T-helper 17 cell (primary cell): ENCODE results near the gene HOMER3. TPM values are rescaled to one million over a fixed set of nuclear protein-coding genes. Genes with fewer than 3 reads are reported as not detected.
A peak's percentile ranks its signal among the peaks of the same experiment; 100 is the strongest.
"Not testable (repeated sequence)": the region's sequence is repeated elsewhere in the genome, so short reads cannot be mapped to it uniquely, and the experiment has no call there.

Source experiments
- ATAC-seq: fragments of 150-1000 bp; cut with Tn5 transposase; 2 replicates; pipeline ENCODE4 v1.10.0; 2021; ENCODE audit warnings: mild to moderate bottlenecking, moderate library complexity
- DNase-seq, 3 donors: peaks; one replicate each; pipeline versions ENCODE4 v3.0.0 to v3.0.0-alpha.2; 2020 to 2021
- H3K9me3 ChIP-seq: one replicate; pipeline ENCODE4 v1.7.0; 2013; ENCODE audit warnings: low read length, mild to moderate bottlenecking; ENCODE audit not compliant: control insufficient read depth, poor library complexity, severe bottlenecking
- H3K27ac Mint-ChIP-seq: one replicate; pipeline ENCODE4 v1.8.0; 2022; ENCODE audit warnings: mild to moderate bottlenecking, moderate library complexity, mixed read lengths
- H3K27me3 Mint-ChIP-seq: one replicate; pipeline ENCODE4 v1.8.0; 2022; ENCODE audit warnings: mixed read lengths
- H3K36me3 Mint-ChIP-seq: one replicate; pipeline ENCODE4 v1.8.0; 2022; ENCODE audit warnings: low read depth, mixed read lengths
- H3K4me1 Mint-ChIP-seq: one replicate; pipeline ENCODE4 v1.8.0; 2022; ENCODE audit warnings: mild to moderate bottlenecking, mixed read lengths
- H3K4me3 Mint-ChIP-seq: one replicate; pipeline ENCODE4 v1.8.0; 2022; ENCODE audit warnings: mild to moderate bottlenecking, moderate library complexity, mixed read lengths
- total RNA-seq, 4 donors: library from RNA in 2 of 4; stranded (reverse) in 2 of 4; gene quantifications; one replicate each; pipeline ENCODE4 v1.2.3 and lab custom pipeline; 2022 to 2026

Gene HOMER3
- total RNA-seq, 2 donors from 2014 or later = 3.3 to 4.7 TPM

DNA sequence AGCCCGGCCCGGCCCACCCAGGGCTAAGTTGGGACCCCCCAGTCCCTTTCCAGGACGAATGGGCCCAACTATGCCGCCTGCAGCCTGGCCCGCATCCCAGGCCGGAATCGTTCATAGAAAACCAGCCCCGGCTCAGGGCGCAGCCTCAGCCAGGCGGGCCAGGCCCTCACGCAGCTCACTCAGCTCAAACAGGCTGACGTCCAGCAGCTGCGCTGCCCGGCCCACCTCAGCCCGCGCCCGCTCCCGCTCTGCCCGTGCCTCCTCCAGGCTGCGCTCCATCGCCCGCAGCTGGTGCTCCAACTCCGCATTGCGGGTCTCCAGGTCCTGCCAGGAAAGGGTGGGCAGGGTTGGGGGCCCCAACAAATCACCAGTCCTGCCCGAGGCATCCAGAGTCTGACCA, 11.7 kb downstream of the HOMER3 start:
- H3K9me3 ChIP-seq = no peaks in the 10 kb centered on the region
- H3K27me3 Mint-ChIP-seq = peaks cover 8% of the 10 kb centered on the region
- no peak overlapping the region for H3K27ac Mint-ChIP-seq
- peaks cover 4% of the 10 kb centered on the region for H3K4me1 Mint-ChIP-seq
- ATAC-seq = no peak
- H3K4me3 Mint-ChIP-seq = no peak overlapping the region
- H3K36me3 Mint-ChIP-seq = no peaks in the 10 kb centered on the region
- DNase-seq = no peak

DNA sequence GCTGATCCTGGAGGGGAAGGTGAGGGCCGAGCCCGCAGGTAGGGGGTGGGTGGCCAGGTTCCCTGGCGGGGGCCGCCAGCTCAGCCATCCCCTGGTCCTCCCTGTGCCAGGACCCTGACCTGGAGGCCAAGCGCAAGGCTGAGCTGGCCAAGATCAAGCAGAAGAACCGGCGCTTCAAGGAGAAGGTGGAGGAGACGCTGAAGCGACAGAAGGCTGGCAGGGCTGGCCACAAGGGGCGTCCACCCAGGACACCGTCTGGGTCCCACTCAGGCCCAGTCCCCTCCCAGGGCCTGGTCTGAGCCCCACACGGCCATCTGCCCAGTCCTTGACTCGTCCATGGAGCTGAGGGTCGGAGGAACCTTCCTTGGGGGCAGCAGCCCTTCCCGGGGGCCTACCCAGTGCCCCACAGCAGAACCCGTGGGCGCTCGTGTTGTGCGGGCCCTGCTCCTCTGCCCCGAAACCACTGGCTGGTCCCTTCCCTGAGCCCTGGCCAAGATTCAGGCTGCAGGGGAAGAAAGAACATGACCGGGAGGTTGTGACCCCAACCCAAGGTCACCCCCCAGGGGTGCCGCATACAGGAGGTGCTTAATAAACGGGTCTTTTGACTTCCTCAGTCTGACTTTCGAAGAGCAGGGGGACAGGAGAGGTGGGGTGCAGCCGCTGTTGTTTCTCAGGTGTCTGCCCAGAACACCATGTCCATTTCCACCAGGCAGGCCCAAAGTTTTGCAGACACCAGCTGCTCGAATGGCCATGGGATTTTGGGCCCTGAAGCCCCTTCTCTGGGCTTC, 12.8 kb downstream of the HOMER3 start:
- Mint-ChIP-seq H3K27me3 (no peaks in the 10 kb centered on the region), H3K27ac (peak overlapping the region; percentile 47), H3K36me3 (no peaks in the 10 kb centered on the region), H3K4me1 (peaks cover 4% of the 10 kb centered on the region), H3K4me3 (peak overlapping the region; percentile 28)
- ATAC-seq = no peak
- H3K9me3 ChIP-seq = no peaks in the 10 kb centered on the region
- DNase-seq = no peak

DNA sequence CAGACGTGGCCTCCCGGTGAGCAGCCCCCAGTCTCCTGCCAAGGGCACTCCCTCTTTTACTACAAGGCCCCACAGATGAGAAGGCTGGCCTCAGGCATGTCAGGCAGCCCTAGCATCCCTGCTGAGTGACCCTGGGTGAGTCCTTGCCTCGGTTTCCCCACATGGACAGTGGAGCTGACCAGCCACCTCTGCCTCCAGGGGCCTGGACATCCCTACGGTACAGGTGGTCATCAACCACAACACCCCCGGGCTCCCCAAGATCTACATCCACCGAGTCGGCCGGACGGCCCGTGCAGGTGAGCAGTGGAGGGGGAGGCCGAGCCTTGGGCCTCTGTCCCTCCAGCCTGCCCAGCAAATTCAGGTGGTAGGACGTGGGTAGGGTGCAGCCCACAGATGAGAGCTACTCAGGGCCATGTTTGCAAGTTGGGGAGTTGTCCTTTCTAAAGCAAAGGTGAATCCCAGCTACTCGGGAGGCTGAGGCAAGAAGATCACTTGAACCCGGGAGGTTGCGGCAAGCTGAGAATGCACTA, 16.3 kb downstream of the HOMER3 start:
- no peaks in the 10 kb centered on the region for H3K9me3 ChIP-seq
- DNase-seq (no peak), ATAC-seq (no peak)
- no peaks in the 10 kb centered on the region for H3K27me3 Mint-ChIP-seq
- peaks cover 9% of the 10 kb centered on the region for H3K4me1 Mint-ChIP-seq
- H3K4me3 Mint-ChIP-seq = no peak overlapping the region
- H3K27ac Mint-ChIP-seq = no peak overlapping the region
- H3K36me3 Mint-ChIP-seq = no peaks in the 10 kb centered on the region

DNA sequence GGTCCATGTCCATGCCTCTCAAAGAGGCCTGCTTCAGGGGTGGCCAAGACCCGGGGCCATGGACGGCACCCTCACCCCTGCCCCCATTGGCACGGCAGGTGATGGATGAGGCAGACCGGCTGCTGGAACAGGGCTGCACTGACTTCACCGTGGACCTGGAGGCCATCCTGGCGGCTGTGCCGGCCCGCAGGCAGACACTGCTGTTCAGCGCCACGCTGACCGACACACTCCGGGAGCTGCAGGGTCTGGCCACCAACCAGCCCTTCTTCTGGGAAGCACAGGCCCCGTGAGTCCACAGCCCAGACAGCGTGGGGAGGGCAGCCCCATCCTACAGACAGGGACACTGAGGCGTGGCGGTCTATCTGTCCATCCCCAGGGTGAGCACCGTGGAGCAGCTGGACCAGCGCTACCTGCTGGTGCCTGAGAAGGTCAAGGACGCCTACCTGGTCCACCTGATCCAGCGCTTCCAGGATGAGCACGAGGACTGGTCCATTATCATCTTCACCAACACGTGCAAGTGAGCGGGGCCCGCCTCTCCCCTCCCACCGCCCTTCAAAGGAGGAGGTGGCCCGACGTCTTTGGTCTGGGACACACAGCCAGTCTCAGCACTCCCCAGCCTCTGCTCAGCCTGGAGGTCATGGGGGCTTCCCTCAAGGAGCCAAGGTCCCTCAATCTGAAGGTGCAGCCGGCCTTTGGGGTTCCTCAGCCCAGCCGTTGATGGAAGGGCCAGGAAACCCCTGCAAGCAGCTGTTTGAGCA, 18.6 kb downstream of the HOMER3 start:
- Mint-ChIP-seq H3K27me3 (no peaks in the 10 kb centered on the region), H3K36me3 (no peaks in the 10 kb centered on the region), H3K4me1 (peaks cover 23% of the 10 kb centered on the region), H3K27ac (no peak overlapping the region), H3K4me3 (peak overlapping the region; percentile 25)
- ATAC-seq (no peak), DNase-seq (no peak)
- no peaks in the 10 kb centered on the region for H3K9me3 ChIP-seq

DNA sequence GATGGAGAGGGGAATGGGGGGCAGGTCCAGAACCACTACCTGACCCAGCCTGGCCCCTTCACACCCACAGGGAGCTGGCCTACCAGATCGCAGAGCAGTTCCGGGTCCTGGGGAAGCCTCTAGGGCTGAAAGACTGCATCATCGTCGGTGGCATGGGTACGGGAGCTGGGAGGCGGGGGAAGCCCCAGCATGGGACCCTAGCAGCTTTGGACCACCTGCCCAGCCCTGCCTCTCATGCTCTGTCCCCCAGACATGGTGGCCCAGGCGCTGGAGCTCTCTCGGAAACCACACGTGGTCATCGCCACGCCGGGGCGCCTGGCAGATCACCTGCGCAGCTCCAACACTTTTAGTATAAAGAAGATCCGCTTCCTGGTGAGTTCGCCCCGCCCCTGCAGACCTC, 19.4 kb downstream of the HOMER3 start:
- H3K4me3 Mint-ChIP-seq = peak overlapping the region; percentile 65
- no peaks in the 10 kb centered on the region for H3K36me3 Mint-ChIP-seq
- ATAC-seq (no peak), DNase-seq (no peak)
- peak overlapping the region; percentile 95 for H3K27ac Mint-ChIP-seq
- H3K27me3 Mint-ChIP-seq = no peaks in the 10 kb centered on the region
- H3K9me3 ChIP-seq = no peaks in the 10 kb centered on the region
- H3K4me1 Mint-ChIP-seq = peaks cover 27% of the 10 kb centered on the region

DNA sequence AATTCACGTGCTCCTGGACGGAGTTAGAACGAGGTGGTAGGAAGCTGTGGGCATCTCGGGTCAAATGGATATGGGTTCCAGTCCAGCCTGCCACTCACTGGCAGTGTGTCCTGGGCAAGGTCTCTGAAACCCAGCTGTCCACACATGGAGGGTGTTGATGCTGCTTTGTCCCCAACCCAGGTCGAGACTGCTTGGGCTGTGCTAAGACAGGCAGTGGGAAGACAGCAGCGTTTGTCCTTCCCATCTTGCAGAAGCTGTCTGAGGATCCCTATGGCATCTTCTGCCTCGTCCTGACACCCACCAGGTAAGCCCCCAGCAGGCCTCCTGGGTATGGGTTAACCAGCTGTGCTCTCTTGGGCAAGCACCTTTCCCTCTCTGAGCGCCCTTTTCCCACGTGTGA, 20.6 kb downstream of the HOMER3 start:
- Mint-ChIP-seq H3K27me3 (no peaks in the 10 kb centered on the region), H3K4me1 (peaks cover 30% of the 10 kb centered on the region), H3K4me3 (peak overlapping the region; percentile 96), H3K36me3 (no peaks in the 10 kb centered on the region), H3K27ac (peak overlapping the region; percentile 95)
- ATAC-seq = no peak
- DNase-seq = no peak
- no peaks in the 10 kb centered on the region for H3K9me3 ChIP-seq

DNA sequence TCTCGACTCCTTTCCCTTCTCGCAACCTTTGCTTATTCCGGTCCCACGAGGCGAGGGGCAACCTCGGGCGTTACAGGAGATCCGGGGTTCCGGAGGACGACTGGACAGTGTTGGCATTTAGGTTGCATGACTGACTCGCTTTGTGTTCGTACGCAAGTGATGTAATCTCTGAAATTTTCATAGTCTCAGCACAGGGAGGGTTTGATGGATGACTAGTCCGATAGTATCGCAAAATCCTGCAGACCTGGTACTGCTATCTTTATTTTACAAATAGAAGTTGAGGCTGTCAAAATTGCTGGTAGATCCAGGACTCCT, 21.2 kb downstream of the HOMER3 start:
- DNase-seq (no peak), ATAC-seq (no peak)
- Mint-ChIP-seq H3K36me3 (no peaks in the 10 kb centered on the region), H3K4me3 (peak overlapping the region; percentile 96), H3K4me1 (peaks cover 33% of the 10 kb centered on the region), H3K27me3 (no peaks in the 10 kb centered on the region), H3K27ac (peak overlapping the region; percentile 95)
- H3K9me3 ChIP-seq = no peaks in the 10 kb centered on the region

DNA sequence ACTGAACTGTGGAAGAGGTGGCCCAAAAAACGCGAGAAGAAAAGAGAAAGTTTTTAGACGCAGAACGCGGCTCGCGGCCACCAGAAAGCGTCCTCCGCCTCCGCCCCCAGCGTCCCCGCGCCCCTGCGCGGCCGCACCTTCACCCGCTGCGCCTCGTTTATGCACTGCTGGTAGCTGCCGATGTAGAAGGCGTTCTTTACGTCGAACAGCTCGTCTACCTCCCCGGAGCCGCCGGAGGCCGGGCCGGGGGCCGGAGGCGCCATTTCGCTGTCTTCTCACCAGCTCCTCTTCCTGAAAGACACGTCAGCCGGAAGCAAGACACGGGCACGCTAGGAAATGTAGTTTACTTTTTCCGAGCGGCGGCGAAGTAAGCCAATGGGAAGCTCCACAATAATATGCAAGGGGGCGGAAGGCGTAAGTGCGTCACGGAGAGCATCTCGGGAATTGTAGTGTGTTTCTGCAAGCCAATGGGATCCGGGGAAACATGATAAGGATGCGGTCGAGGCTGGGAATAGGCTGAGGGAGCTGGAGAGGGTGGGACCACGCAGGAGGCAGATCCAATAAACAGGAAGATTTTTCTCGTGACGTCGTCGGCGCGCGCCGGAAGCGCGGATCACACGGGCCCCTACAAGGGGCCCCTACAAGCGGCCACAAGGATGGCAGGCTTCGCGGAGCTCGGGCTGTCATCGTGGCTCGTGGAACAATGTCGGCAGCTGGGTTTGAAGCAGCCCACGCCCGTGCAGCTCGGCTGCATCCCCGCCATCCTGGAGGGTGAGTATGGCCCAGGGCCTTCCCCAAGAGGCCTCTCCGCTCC, 21.7 kb downstream of the HOMER3 start, which contains the start of the genes COPE and DDX49:
TSS of gene COPE (minus strand) at position 302 of the 814 bp plus-strand sequence. CDS start at position 263, 39 bp downstream.
TSS of gene DDX49 (plus strand) at position 630 of the 814 bp plus-strand sequence. CDS start at position 657, 27 bp downstream.
- Mint-ChIP-seq H3K27ac (peak within 1 kb of the TSS; percentile 95), H3K4me1 (peaks cover 33% of the 10 kb centered on the region), H3K27me3 (no peaks in the 10 kb centered on the region), H3K36me3 (no peaks in the 10 kb centered on the region), H3K4me3 (peak within 1 kb of the TSS; percentile 96)
- DNase-seq (peak; percentile 84 to 94 (median 91)), ATAC-seq (peak; percentile 94)
- no peaks in the 10 kb centered on the region for H3K9me3 ChIP-seq

DNA sequence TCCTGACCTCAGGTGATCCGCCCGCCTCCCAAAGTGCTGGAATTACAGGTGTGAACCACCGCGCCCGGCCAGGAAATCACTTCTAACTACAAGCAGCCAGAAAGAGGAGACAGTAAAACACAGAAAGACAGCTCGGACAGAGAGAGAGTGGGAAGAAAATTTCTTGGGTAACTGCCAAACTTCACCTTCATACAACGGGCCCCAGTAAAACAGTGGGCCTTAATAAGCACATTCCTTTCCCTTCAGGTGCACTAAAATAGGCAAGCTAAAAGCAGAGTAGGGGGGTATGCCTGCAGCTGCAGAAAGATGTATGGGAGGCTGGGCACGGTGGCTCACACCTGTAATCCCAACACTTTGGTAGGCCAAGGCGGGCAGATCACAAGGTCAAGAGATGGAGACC, 23.4 kb downstream of the HOMER3 start:
- Mint-ChIP-seq H3K4me3 (peak overlapping the region; percentile 96), H3K4me1 (peaks cover 39% of the 10 kb centered on the region), H3K27ac (peak overlapping the region; percentile 95)
- H3K36me3 Mint-ChIP-seq, H3K27me3 Mint-ChIP-seq, ATAC-seq, H3K9me3 ChIP-seq, DNase-seq: not testable (repeated sequence)

DNA sequence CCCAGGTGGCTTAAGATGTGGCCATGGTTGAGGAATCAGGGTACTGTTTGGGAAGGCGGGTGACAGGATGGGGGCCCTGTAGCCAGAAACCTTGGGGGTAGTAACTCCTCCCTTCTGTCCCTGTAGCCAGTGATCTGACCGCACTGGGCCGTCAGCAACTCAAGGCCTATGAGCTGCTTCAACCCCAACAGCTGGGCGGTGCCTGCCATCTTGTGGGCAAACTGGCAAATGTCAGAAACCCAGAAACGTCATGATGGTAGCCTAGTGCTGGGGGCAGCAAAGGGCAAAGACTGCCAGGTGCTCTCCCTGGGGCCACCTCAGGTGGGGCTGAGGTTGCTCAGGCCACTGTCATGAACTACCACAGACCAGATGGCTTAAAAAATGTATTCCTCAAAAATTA, 25.4 kb downstream of the HOMER3 start:
- peaks cover 5% of the 10 kb centered on the region for H3K36me3 Mint-ChIP-seq
- no peaks in the 10 kb centered on the region for H3K9me3 ChIP-seq
- ATAC-seq (no peak), DNase-seq (no peak)
- no peaks in the 10 kb centered on the region for H3K27me3 Mint-ChIP-seq
- no peak overlapping the region for H3K4me3 Mint-ChIP-seq
- H3K27ac Mint-ChIP-seq = no peak overlapping the region
- peaks cover 35% of the 10 kb centered on the region for H3K4me1 Mint-ChIP-seq

DNA sequence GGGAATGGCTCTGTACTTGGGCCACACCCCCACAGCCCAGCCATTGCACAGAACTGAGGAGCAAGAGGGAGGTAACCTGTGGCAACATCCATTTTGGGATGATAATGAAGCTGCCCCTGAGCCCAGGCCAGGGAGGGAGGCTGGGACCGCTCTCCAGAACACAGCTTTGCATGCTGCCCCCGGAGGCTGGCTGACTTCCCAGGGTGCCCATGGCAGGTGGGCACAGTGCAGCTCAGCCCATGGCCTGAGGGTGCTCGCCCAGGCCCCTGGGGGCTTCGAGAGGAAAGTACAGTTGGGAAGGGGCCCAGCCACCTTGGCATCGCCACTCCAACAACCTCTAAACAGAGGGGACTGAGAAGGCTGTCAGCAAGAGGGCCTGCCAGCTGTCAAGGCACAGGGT, 27.6 kb downstream of the HOMER3 start:
- no peaks in the 10 kb centered on the region for H3K9me3 ChIP-seq
- H3K27me3 Mint-ChIP-seq = no peaks in the 10 kb centered on the region
- H3K4me3 Mint-ChIP-seq = no peak overlapping the region
- peaks cover 21% of the 10 kb centered on the region for H3K4me1 Mint-ChIP-seq
- peaks cover 5% of the 10 kb centered on the region for H3K36me3 Mint-ChIP-seq
- ATAC-seq (no peak), DNase-seq (no peak)
- no peak overlapping the region for H3K27ac Mint-ChIP-seq

DNA sequence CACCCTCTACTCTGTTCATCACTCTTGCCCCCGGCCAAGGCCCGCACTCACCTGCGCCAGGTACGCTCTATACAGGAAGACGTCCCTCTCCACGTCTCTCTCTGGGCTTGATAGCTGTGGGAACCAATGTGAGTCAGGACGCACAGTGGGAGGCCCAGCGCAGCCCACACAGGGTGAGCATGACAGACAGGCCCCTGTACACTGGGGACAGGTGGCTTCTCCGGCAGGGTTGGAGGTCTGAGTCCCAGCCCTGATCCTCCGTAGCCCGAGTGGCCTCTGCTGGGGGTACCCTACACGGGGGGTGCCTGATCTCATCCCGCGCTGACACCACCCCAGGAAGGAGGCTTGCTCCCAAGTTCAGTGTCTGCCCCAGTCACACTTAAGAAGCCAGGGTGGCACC, 28.1 kb downstream of the HOMER3 start:
- ATAC-seq = no peak
- no peaks in the 10 kb centered on the region for H3K9me3 ChIP-seq
- Mint-ChIP-seq H3K36me3 (peaks cover 5% of the 10 kb centered on the region), H3K27me3 (no peaks in the 10 kb centered on the region), H3K4me1 (peaks cover 18% of the 10 kb centered on the region), H3K27ac (no peak overlapping the region), H3K4me3 (no peak overlapping the region)
- DNase-seq = no peak
